NCI-H2227 (cell line): ENCODE measurements around the gene DNAH6.
"Not testable (repeated sequence)": the region's sequence is repeated elsewhere in the genome, so short reads cannot be mapped to it uniquely, and the experiment has no call there.

ENCODE experiments used
- DNase-seq: peaks from one replicate; lab custom pipeline; 2025; ENCODE audit not compliant: unreplicated experiment; lab: John Stamatoyannopoulos, UW

Gene DNAH6

DNA sequence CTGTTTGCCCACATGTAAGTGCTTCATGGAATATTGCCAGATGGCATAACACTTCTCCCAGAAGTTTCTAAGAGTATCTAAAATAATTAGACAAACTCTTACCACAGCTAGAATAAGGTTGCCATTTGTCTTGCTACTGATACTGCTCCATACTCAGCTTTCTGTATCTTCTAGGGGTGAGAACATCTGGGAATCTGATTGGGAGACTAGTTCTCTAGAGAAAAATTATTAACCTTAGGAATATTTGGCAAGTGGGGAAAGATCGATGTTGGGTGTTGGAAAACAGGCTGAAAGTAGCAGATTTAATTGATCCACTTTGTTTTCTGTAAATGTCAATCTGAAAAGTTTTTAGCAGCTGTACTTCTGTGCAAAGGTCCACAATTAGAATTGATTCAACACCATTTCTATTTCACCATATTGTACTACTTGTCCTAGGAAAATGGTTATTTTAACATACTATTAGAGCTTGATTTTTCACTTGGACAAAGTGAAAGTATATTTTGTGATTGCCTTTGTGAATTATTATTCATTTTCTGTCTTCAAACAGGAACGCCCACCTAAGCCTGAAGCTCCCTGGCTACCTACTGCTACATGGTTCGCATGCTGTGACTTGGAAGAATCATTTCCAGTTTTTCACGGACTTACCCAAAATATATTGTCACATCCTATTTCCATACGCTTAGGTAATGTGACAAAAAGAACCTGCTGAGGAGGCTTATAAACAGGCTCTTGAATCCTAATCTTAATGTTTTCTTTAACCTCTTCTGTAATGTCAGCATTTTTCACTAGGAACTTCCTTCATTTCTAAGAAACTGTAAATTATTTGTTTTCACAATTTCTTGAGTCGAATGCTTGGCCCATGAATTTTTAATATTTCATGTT, 216.8 kb downstream of the DNAH6 start:
- DNase-seq, result no peak

DNA sequence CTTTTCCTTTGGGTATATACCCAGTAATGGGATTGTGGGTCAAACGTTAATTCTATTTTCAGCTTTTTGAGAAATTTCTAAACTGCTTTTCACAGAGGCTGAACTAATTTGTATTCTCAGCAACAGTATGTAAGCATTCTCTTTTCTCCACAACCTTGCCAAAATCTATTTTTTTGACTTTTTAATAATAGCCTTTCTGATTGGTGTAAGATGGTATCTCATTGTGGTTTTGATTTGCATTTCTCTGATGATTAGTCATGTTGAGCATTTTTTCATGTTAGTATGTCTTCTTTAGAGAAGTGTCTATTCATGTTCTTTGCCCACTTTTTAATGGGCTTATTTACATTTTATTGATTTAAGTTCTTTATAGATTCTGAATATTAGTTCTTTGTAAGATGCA, 219.1 kb downstream of the DNAH6 start:
- no peak for DNase-seq

DNA sequence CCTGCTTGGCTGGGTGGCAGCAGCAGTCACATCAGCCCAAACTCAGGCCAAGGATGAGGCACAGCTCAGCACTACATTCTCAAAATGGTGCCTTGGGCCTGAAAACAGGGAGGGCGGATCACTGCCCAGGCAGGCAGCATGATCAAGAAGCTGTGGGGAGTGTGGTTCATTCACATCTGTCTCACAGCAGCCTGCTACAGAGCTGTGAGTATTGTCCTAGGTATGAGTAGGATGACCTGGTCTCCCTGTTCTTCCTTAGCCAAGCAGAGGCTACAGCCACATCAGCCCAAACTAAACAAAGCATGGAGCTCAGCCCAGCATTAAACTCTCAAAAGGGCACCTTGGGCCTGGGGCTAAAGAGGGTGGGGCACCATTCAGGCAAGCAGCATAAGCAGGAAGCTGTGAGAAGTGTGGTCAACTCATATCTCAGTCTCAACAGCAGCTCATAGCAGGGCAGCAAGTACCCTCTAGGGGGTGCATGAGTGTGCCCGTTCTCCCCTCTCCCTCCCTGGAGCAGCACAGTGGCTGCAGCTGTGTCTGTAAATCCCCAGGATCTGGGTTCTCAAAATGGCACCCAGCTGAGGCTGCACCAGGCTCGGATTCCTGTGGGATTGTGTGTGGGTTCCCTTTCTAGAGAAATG, 225.0 kb downstream of the DNAH6 start:
- no peak for DNase-seq

DNA sequence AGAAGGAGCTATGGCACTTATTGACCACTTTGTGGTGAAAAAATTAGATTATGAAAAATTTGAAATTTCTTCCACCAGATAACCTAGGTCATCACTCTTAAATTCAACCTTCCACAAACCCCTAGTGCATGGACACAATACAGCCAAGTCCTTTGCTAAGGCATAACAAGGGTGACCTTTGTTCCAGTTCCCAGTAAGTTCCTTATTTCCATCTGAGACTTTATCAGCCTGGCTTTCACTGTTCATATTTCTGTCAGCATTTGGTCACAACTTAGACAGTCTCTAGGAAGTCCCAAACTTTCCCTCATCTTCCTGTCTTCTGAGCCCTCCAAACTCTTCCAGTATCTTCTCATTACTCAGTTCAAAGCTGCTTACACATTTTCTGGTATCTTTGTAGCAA, 232.0 kb downstream of the DNAH6 start:
- no peak for DNase-seq

DNA sequence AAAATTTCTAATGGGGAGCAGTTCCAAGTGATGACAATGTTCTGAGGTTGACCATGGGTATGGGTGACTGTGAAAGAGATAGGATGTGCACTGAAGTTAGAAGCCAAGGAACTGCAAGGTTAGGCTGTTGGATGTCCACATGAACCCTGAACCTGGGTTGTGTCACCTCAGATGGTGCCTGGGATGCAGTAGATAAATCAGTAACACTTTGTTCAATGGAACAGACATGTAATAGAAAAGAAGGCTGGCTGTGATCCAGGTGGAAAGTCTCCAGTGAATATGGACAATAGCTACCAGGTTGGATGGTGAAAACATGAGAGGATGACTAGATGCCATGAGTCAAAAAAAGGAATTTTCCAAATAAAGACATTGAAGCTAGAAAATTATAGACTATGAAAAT, 233.1 kb downstream of the DNAH6 start:
- no peak for DNase-seq

DNA sequence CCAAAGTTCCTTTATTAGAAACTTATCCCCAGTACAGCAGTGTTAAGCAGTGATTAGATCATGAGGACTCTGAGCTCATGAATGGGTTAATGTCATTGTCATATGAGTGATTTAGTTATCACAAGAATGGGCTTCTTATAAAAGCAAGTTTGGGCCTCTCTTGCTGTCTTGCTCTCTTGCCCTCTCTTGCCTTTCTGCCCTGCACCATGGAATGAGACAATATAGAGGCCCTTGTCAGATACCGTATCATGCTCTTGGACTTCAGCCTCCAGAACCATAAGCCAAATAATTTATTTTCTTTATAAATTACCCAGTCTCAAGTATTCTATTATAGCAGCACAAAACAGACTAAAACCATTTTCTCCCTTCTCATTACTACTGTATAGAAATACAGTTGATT, 238.8 kb downstream of the DNAH6 start:
- no peak for DNase-seq

DNA sequence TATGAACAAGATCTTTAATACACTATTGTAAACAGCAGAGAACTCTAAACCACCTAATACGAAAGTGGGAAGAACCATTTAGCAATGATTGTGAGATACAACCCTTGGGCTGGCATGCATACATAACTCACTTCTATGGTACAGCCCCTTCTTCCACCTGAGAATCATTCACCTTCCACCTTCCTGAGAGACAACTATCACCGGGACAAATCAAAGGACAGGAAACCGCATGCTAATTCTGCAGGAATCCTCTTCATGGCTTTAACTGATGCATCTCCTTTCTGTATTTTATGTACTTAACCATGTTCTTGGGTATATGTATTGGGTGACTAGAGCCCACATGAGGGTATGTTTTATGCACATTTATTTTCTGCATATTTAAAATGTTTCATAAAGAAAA, 241.3 kb downstream of the DNAH6 start:
- no peak for DNase-seq

DNA sequence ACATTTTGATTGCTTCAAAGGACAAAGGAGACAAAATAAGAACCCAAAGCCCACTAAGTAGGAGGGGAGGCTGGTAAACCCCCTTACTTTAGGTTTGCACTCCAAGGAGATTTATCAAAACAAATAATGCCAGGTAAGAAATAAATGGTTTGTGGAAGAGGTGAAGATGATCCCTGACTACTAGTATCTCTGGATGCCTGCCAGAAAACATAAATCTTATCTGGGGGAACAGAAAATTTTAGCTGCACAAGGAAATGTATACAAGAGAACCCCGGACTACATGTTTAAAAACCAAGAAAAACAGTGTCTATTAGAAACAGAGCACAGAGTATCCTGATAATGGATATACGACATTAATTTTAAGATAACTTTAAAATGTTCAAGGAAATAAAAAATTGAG, 250.5 kb downstream of the DNAH6 start:
- no peak for DNase-seq

DNA sequence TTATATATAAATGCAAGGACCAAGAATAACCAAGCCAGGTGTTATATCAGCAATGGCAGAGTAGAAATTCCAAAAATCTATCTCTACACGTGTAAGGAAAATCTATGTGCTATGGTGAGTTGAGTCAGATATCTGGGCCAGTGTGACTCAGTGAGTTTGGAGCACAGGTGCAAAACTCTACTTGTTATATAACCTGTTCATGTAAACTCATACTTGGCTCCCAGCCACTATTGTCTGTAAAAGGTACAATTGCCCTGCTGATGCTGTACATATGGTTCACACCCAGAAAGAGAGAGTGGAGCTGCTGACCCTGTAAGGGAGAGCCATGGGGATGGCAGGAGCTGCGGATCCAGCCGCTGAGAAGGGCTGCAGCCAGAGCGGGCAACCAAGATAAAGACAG, 252.5 kb downstream of the DNAH6 start:
- DNase-seq, result no peak

DNA sequence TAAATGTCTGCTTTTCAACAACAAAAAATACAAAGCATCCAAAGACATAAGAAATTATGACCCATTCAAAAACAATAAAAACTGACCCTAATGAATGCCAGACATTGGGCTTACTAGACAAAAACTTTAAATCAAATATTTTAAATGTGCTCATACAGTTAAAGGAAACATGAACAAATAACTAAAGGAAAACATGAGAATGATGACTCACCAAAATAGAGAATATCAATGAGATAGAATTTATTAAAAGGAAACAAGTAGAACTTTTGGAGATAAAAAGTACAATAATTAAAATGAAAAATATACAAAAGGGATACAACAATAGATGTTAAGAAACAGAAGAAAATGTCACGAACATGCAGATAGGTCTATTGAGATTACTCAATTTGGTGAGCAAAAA, 254.0 kb downstream of the DNAH6 start:
- no peak for DNase-seq

DNA sequence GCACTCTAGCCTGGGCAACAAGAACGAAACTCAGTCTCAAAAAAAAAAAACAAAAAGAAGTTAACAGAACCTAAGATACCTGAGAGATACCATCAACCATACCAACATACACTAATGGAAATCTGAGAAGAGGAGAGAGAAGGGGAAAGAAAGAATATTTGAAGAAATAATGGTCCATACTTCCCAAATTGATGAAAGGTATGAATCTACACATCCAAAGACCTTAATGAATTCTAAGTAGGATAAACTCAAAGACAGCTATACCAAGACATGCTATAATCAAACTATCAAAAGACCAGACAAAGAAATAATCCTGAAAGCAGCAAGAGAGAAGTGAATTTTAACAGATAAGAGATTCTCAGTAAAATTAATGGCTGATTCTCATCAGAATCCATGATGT, 255.0 kb downstream of the DNAH6 start:
- no peak for DNase-seq

DNA sequence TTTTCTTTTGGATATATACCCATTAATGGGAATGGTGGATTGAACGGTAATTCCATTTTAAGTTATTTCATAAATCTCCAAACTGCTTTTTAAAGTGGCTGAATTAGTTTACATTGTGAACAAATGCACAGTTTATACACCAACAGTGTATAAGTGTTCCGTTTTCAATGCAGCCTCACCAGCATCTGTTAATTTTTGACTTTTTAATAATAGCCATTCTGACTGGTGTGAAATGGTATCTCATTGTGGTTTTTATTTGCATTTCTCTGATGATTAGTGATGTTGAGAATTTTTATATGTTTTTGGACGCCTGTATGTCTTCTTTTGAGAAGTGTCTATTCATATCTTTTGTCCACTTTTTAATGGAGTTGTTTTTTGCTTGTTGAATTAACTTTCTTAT, 257.3 kb downstream of the DNAH6 start:
- DNase-seq, result not testable (repeated sequence)

DNA sequence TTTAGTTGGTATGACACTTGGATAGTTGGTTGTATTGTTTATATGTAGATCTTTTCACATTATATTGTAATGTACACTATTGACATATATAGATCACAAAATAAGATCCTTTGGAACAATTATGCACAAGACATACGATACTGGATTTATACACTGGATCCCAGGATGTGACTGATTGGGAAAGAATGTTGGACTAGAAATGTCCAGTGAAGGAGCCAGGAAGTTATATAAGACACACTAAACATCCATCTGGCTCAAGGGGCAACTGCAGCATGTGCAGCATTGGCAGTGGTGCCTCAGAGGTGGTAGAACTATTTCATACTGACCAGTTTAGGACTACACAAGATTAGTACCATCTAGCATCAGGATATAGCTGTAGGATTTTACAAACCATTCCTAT, 259.7 kb downstream of the DNAH6 start:
- DNase-seq, result no peak

DNA sequence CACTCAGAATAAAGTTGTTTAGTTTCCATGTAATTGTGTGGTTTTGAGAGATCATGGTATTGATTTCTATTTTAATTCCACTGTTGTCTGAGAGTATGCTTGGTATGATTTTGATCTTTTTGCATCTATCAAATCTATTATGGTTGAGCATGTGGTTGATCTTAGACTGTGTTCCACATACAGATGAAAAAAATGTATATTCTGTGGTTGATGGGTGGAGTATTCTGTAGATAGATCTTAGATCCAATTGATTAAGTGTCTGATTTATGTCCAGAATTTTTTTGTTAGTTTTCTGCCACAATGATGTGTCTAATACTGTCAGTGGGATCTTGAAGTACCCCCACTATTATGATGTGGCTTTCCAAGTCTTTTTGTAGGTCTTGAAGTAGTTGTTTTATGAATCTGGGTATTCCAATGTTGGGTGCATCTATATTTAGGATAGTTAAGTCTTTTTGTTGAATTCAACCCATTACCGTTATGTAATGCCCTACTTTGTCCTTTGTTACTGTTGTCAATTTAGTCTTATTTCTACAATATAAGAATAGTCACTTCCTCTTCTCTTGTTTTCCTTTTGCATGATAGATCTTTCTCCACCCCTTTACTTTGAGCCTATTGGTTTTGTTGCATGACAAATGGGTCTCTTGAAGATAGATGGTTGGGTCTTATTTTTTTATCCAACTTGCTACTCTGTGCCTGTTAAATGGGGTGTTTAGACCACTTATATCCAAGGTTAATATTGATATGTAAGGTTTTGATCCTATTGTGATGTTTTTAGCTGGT, 262.8 kb downstream of the DNAH6 start:
- DNase-seq, result no peak

DNA sequence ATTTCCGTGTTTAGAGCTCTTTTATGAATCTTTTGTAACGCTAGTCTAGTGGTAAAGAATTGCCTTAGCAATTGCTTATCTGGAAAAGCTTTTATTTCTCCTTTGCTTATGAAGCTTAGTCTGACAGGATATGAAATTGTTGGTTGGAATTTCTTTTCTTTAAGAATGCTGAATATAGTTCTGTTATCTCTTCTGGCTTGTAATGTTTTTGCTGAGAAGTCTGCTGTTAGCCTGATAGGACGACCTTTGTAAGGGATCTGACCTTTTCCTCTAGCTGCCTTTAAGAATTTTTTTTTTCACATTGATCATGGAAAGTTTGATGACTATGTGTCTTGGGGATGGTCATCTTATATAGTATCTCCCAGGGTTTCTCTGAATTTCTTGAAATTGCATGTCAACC, 263.5 kb downstream of the DNAH6 start:
- no peak for DNase-seq

DNA sequence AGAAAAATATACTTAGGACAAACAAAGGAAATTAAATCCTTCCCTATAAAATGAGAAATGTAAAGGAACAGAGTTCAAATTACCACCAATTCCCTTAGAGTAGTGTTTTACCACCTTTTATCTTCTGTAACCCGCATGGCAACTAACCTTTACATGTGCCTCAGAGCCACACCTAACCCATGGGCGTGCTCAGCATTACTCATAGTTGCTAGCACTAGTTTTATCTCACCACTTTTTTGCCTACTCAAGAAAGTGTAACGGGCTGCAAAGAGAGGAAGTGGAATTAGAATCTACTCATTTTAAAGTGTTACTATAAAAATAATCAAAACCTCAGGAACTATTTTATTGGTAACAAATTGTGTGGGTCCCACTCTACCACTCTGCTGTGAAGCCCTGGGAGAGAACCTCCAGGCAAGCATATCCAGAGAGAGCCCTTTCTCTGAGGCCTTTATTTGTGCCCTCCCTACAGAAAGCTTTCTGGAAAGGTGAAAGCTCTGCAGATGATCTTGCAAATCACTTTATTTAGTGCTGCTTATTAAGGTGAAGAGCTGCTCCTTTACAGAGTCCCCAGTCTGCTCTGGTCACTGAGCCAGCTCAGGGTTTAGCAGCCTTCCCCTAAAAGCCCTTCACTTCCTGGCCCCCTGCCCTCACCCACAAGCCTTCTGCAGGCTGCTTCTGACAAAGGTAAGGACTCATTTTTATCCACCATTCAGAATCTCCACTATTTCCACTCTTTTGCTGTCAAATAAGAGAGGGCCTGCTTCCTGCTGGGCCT, 265.8 kb downstream of the DNAH6 start:
- DNase-seq, result no peak

DNA sequence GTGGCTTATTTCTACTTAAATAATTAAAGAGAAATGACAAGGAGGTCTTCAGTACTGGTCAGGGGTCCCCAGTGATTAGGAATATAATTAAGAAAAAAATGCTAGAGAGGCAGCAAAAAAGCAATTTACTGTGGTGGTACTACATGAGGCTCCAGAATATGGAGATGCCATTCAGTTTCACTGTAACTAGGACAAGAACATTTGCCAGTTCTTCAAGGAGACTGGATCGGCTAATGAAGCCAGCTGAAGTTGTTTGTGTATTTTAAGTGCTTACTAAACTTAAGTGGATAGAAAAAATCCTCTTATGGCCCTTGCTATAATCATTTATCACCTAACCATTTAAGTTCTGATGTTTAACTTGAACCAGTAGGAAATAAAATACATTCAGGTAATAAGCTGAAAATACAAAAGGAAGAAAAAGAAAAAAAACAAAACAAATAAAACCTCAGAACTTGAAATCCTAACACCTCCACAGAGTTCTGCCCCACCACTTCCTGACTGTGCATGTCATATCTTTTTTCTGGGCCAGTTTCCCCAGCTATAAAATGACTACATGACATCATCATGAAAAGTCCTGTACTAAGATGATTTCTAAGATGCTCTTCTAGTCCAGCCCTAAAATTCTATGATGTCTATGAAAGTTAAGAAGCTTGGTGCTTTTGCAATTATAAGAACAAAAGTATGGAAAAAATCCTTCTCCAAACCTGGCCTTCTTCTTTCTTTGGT, 266.6 kb downstream of the DNAH6 start:
- DNase-seq, result no peak

DNA sequence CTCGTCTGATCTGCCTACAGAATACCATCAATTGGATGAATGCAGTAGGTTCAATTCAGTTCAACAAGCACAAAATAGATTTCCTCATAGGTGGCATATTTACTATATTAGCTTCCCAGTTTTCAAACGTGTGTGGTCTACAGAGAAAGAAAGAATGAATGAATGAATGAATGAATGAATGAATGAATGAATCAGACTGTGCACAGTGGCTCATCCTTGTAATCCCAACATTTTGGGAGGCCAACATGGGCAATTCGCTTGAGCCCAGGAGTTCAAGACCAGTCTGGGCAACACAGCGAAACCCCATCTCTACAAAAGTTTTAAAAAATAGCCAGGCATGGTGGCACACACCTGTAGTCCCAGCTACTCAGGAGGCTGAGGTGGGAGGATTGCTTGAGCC, 269.7 kb downstream of the DNAH6 start:
- no peak for DNase-seq

DNA sequence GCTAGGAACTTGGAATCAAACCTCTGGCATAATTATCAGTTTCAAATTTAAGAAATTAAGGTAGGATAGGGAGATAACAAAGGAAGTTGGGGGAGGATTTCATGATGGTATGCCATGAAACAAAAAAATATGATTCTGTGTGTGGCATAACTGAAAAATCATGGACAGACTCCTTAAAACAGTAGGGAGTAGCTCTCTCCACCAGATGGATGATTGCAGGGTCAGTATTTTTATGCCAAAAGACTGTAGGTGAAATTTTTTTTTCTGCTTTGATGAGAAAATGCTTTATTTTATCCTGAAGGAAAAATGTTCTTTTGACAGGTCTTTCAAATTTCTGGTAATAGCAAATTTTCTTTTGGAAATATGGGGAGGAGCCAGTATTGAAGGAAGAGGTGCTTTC, 270.3 kb downstream of the DNAH6 start:
- no peak for DNase-seq

DNA sequence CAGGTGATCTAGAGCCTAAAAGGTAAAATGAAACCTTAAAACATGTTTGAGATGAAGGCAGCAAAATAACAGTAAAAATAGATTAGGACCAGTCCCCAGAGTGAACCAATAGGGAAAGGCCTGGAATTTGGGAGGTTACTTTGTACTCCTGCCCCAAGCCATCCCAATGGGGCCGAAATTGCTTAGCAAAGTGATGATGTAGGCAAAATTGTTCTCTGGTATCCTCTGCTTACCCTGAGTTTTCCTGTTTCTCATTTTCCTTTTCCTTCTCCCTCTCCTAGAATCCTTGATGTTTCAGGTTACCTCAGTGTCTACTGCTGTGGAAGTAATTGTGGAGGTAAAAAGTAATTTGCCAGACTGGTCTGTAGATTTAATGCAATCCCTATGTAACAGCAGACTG, 271.7 kb downstream of the DNAH6 start:
- DNase-seq, result no peak

DNA sequence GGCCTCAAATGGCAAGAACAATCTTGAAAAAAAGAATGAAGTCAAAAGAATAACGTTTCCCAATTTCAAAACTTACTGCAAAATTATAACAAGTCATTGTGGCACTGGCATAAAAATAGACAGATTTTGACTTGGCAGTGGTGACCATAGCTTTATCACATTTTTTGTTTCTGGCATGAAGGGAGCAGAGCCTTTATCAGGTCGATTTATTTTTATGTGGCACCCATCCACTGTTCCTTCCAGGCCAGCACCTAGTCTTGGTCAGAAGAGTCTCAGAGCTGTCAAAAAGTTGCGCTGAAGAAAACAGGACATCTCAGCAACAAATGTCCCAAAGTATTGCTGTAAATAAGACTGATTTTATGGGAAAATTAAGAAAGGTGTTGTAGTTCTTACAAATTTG, 272.2 kb downstream of the DNAH6 start:
- DNase-seq, result no peak
